Measurements from ENCODE around the gene MINDY2. TPM values are rescaled to one million over a fixed set of nuclear protein-coding genes. Genes with fewer than 3 reads are reported as not detected.

MINDY2 gene
- total RNA-seq, 2 donors from 2014 or later, result 13.0 to 16.9 TPM

- no peak overlapping the region for H3K27ac ChIP-seq
- intact Hi-C loops (cut with DNase I), result no loop called here
- H3K36me3 ChIP-seq, result no peaks in the 10 kb centered on the region
Observed at GRCh38 chr15:58741032-58741431, 30.1 kb upstream of the MINDY2 start.

GRCh38 chr15:58742022-58742813, 28.9 kb upstream of the MINDY2 start:
- TF ChIP-seq CTCF (IDR thresholded peaks at IDR 0.05), result no peak
- no peaks in the 10 kb centered on the region for H3K4me1 ChIP-seq
- H3K36me3 ChIP-seq, result no peaks in the 10 kb centered on the region
- no peak for DNase-seq
- H3K27me3 ChIP-seq, result no peaks in the 10 kb centered on the region
- no peak overlapping the region for H3K4me3 ChIP-seq
- intact Hi-C loops (cut with DNase I), result no loop called here
- H3K27ac ChIP-seq, result no peak overlapping the region
- no peak overlapping the region for H3K9ac ChIP-seq (ENCODE audit: low read depth in 2 of 2, low read length in 2 of 2)
- H3K9me3 ChIP-seq, result no peaks in the 10 kb centered on the region

More at GRCh38 chr15:58741032-58741431, 30.1 kb upstream of the MINDY2 start:
- H3K4me3 ChIP-seq, result no peak overlapping the region
- no peaks in the 10 kb centered on the region for H3K27me3 ChIP-seq
- H3K9me3 ChIP-seq, result no peaks in the 10 kb centered on the region
- no peaks in the 10 kb centered on the region for H3K4me1 ChIP-seq
- no peak overlapping the region for H3K9ac ChIP-seq (ENCODE audit: low read depth in 2 of 2, low read length in 2 of 2)
- no peak for TF ChIP-seq CTCF (IDR thresholded peaks at IDR 0.05)
- no peak for DNase-seq

GRCh38 chr15:58742819-58743502, 28.1 kb upstream of the MINDY2 start:
- intact Hi-C loops (cut with DNase I), result no loop called here
- no peak for TF ChIP-seq CTCF (IDR thresholded peaks at IDR 0.05)
- Histone ChIP-seq H3K9ac (ENCODE audit: low read depth in 2 of 2, low read length in 2 of 2) (no peak overlapping the region), H3K36me3 (no peaks in the 10 kb centered on the region), H3K9me3 (no peaks in the 10 kb centered on the region), H3K27me3 (no peaks in the 10 kb centered on the region), H3K27ac (no peak overlapping the region), H3K4me3 (no peak overlapping the region), H3K4me1 (no peaks in the 10 kb centered on the region)
- DNase-seq, result no peak

- H3K27ac ChIP-seq, result no peak overlapping the region
- TF ChIP-seq CTCF (IDR thresholded peaks at IDR 0.05), result no peak
- no peaks in the 10 kb centered on the region for H3K27me3 ChIP-seq
- no peak for DNase-seq
- no peaks in the 10 kb centered on the region for H3K4me1 ChIP-seq
- no peaks in the 10 kb centered on the region for H3K36me3 ChIP-seq
- no peaks in the 10 kb centered on the region for H3K9me3 ChIP-seq
- intact Hi-C loops (cut with DNase I), result no loop called here
- H3K4me3 ChIP-seq, result no peak overlapping the region
- no peak overlapping the region for H3K9ac ChIP-seq (ENCODE audit: low read depth in 2 of 2, low read length in 2 of 2)
Observed at GRCh38 chr15:58746174-58746573, 24.9 kb upstream of the MINDY2 start.

- Histone ChIP-seq H3K9me3 (no peaks in the 10 kb centered on the region), H3K4me3 (peak overlapping the region; percentile 67), H3K27me3 (no peaks in the 10 kb centered on the region), H3K27ac (peak overlapping the region; percentile 97), H3K36me3 (no peaks in the 10 kb centered on the region), H3K9ac (ENCODE audit: low read depth in 2 of 2, low read length in 2 of 2) (peak overlapping the region; percentile 87 to 96), H3K4me1 (no peaks in the 10 kb centered on the region)
- intact Hi-C loops (cut with DNase I), result no loop called here
- DNase-seq, result peak; percentile 31
- no peak for TF ChIP-seq CTCF (IDR thresholded peaks at IDR 0.05)
Observed at GRCh38 chr15:58748040-58748851, 22.9 kb upstream of the MINDY2 start.
